GM18526 (cell line): ENCODE data around the gene LRRFIP2.

Source experiments
- POLR2A ChIP-seq: IDR thresholded peaks from 3 replicates; pipeline ENCODE4 v1.6.1; 2011; ENCODE audit not compliant: insufficient read length; ENCODE audit errors: extremely low read depth

Gene LRRFIP2

GRCh38 chr3:37194533-37194932, 20.2 kb upstream of the LRRFIP2 start:
- TF ChIP-seq POLR2A, result no peak

- TF ChIP-seq POLR2A, result no peak
These were observed 16.3 kb upstream of the LRRFIP2 start for GRCh38 chr3:37190667-37191066.

GRCh38 chr3:37189109-37189508, 14.7 kb upstream of the LRRFIP2 start:
- no peak for TF ChIP-seq POLR2A

GRCh38 chr3:37183976-37184375, 9.6 kb upstream of the LRRFIP2 start:
- no peak for TF ChIP-seq POLR2A

DNA sequence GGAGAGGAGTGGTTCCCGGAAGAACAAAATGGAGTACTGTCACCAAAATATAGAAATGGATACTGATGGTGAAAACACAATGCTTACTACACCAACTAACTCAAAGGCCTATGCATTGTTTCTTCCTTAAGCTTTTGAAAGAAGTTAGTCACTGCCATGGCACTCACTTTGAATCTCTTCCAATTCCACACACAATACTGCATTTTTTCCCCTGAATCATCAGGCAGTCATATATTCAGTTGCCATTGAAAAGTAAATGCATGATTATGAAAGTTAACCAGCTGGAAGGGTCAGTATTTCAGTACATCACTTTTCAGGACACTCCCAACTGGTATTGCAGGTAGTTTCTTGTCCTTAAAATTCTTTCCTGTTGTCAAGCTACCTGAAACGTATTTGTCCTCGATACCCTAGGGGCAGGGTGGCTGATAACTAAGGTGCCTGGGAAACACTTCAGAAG, 9.0 kb upstream of the LRRFIP2 start:
- no peak for TF ChIP-seq POLR2A

DNA sequence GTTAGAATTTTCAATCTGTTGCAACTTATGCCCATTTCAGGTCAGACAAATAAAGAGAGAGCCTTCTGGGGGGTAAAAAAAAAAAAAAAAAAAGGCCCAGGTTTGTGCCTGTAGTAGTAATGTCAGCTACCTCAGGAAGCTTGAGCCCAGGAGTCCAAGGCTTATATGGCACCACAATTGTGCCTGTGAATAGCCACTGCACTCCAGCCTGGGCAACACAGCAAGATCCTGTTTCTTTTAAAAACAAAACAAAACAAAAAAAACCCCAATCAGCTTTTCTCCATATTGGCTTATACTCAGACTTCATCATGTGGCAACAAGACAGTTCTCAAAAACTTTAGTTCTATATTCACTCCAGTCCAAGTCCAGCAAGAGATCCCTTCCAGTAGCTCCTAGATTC, 8.4 kb upstream of the LRRFIP2 start:
- TF ChIP-seq POLR2A, result no peak

GRCh38 chr3:37181756-37182155, 7.4 kb upstream of the LRRFIP2 start:
- no peak for TF ChIP-seq POLR2A

GRCh38 chr3:37179144-37179967, 5.0 kb upstream of the LRRFIP2 start:
- TF ChIP-seq POLR2A, result no peak

GRCh38 chr3:37173806-37174205, 576 bp downstream of the LRRFIP2 start:
- no peak for TF ChIP-seq POLR2A

- TF ChIP-seq POLR2A, result no peak
These were observed 3.2 kb downstream of the LRRFIP2 start for GRCh38 chr3:37171144-37171543.

DNA sequence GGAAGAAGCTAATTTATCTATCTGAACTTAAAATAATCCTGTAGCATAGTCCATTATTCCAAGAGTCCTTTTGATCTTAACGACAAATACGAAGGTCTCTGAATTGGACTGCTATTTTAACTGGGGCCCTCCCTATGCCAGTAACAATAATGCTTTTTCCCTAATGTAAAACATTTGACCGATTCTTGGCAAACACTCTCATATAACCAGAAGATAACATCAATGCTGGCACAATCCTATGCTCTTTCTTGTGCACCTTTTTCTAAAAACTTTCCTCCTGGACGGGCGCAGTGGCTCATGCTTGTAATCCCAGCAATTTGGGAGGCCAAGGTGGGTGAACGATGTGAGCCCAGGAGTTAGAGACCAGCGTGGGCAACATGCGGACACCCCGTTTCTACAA, 3.9 kb downstream of the LRRFIP2 start:
- no peak for TF ChIP-seq POLR2A

DNA sequence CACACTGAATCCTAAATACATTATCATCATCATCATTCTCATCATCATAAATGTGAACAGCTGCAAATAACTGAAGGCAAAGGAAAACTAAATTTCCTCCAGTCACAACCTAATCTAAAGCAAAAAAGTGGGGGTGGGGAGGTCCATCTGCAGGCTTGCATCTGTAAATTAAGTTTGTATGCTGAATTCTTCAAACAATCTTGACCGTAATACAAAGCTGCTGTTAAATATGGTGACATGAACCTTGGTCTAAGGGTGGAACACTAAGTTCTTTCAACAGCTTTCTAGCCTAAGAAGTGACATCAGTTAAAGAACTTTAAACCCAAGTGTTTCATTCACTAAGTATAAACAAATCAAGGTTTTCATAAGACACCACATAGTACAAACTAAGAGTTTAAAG, 4.3 kb downstream of the LRRFIP2 start:
- TF ChIP-seq POLR2A, result no peak

- no peak for TF ChIP-seq POLR2A
These were observed 5.5 kb downstream of the LRRFIP2 start for GRCh38 chr3:37168896-37169295.

DNA sequence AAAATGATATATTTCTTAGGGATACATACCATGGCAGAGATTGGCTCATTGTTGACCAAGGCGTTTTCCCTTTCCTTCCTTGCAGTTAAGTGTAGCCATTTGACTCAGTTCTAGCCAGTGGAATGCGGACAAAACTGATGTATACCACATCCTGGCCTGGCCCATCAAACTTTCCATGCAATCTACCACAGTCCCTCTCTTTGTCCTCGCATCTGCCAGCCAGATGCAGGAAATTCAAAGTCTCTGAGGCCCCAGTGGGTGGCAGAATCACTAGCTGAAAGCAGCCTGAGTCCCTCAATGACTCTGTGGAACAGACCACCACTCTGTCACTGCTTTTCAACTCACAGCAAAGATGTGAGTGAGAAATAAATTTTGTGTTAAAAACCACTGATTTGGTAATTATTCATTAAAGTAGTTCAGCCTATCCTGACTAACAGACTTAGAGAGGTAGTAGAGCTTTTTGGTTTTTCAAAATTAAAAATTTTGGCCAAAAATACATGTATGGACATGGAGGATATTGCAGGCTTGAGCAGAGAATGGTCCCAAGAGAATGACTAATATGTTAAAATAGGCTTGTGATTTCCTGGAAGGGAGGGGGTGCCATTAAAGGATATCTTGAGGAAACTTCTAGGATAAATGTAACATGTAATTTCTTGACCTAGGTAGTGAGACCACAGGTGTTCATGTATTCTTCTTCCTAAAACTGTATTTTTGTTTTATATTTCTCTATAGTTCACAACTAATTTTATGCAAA, 10.9 kb downstream of the LRRFIP2 start:
- no peak for TF ChIP-seq POLR2A

DNA sequence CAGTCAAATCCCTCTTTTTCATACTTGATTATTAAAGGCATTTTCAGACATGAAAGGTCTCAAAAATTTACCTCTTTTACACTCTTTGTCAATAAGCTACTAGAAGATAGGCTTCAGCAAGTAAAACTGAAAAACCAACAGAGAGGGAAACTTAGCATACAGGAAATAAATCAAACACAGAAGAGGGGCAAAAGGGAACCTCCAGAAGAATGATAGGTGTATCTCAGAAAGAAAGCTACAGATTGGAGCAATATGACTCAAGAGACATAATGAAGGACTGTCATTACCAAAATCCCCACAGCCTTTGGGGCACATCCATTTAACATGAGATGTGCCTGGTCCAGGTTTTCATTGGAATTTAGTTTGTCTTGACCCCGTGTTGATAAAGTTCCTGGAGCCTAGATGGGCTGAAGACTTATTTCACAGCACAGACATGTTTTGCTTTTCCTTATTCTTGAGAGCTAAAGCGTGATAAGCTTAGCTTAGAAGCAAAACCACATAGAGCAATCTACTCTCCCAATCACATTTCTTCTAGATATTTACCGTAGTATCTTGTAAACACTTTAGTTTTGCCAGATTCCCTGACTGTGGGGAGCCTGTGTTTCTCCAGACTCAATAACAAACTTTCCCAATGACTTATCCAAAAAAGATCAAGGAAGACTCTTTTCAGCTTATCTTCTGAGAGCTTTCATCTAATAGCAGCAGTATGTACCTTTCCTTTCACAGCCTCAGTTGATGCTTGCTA, 11.7 kb downstream of the LRRFIP2 start:
- TF ChIP-seq POLR2A, result no peak

DNA sequence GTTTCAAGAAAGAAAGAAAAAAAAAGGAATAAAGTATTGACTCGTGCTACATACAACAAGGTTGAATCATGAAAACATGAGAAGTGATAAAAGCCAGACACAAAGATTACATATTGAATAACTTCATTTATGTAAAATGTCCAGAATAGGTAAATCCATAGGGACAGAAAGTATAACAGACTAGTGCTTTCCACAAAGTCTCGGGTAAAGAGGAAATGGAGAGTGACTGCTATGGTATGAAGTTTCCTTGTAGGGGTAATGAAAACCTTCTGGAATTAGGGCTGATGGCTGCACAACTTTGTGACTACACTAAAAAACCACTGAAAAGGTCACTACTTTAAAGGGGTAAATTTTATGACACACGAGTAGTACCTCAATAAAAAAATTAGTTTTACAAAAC, 13.0 kb downstream of the LRRFIP2 start:
- TF ChIP-seq POLR2A, result no peak
